Measurements from ENCODE around the gene NEU2. TPM values are rescaled to one million over a fixed set of nuclear protein-coding genes. Genes with fewer than 3 reads are reported as not detected.

Gene NEU2
- total RNA-seq, 1 experiment from 2014 or later: not detected

DNA sequence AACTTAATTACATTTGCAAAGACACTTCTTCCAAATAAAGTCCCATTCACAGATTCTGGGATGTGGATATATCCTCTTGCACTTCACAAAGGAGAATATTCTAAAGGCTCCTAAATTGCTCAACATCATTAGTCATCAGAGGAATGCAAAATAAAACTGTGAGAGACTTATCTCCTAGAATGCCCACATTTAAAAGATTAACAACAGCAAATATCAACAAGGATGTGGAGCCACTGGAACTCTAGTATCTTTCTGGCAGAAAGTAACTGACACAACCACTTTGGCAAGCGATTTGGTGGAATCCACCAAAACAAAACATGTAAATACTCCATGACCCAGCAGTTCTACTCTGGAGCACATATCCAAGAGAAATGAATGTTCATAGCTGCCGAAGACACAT is 4.6 kb downstream of the NEU2 start:
- no peak overlapping the region for H3K27ac ChIP-seq (ENCODE audit: low read depth, low read length, poor library complexity, severe bottlenecking)
- H3K4me1 ChIP-seq (ENCODE audit: insufficient read depth, low read length, poor library complexity, severe bottlenecking): no peaks in the 10 kb centered on the region
- no TSS peak for BruUV-seq (replicated peaks)
- no peak overlapping the region for H3K4me3 ChIP-seq (ENCODE audit: low read depth, low read length, poor library complexity, severe bottlenecking)
- H3K9me3 ChIP-seq (ENCODE audit: low read depth, low read length, poor library complexity, severe bottlenecking): no peaks in the 10 kb centered on the region
- ChIA-PET POLR2A (ENCODE audit: low non-redundant PET) (no interaction called here), CTCF (no interaction called here)
- intact Hi-C loops (cut with micrococcal nuclease; ENCODE audit: unreplicated experiment): no loop called here
- H3K27me3 ChIP-seq (replicated peaks; ENCODE audit: insufficient read depth, low read depth, low read length, poor library complexity): no peaks in the 10 kb centered on the region
- no peak for DNase-seq (ENCODE audit: low spot score)
- no peak for TF ChIP-seq EZH2 (IDR thresholded peaks at IDR 0.05; ENCODE audit: borderline replicate concordance, low read depth, low read length, poor library complexity, severe bottlenecking)
- TF ChIP-seq, protein P1, sequence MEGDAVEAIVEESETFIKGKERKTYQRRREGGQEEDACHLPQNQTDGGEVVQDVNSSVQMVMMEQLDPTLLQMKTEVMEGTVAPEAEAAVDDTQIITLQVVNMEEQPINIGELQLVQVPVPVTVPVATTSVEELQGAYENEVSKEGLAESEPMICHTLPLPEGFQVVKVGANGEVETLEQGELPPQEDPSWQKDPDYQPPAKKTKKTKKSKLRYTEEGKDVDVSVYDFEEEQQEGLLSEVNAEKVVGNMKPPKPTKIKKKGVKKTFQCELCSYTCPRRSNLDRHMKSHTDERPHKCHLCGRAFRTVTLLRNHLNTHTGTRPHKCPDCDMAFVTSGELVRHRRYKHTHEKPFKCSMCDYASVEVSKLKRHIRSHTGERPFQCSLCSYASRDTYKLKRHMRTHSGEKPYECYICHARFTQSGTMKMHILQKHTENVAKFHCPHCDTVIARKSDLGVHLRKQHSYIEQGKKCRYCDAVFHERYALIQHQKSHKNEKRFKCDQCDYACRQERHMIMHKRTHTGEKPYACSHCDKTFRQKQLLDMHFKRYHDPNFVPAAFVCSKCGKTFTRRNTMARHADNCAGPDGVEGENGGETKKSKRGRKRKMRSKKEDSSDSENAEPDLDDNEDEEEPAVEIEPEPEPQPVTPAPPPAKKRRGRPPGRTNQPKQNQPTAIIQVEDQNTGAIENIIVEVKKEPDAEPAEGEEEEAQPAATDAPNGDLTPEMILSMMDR (conservative IDR thresholded peaks at IDR 0.05; ENCODE audit: low read depth, low read length): no peak
- H3K36me3 ChIP-seq (ENCODE audit: insufficient read depth, low read length, poor library complexity, severe bottlenecking): no peaks in the 10 kb centered on the region

DNA sequence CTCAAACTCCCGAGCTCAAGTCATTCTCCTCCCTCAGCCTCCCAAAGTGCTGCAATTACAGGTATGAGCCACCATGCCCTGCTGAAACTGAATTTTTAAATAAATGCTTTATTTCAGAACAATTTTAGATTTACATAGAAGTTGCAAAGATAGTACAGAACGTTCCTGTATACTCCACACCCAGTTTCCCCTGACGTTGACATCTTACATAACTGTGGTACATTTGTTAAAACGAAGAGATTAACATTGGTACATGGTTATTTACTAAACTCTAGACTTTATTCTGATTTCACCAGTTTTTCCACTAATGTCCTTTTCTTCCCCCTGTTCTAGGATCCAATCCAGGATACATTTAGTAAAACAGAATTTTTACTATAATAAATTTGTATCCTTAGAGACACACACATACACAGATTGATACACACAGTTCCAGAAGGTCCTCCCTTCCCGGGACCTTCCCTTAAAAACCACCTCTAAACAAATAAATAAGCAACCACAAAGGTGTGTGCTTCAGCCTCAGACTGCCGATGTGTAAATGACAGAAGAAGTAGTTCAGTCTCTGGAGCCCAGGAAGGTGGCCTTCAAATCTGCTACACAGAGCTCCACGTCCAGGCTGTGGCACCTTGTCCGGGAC is 6.9 kb downstream of the NEU2 start:
- Histone ChIP-seq H3K9me3 (ENCODE audit: low read depth, low read length, poor library complexity, severe bottlenecking) (no peaks in the 10 kb centered on the region), H3K27ac (ENCODE audit: low read depth, low read length, poor library complexity, severe bottlenecking) (no peak overlapping the region), H3K27me3 (replicated peaks; ENCODE audit: insufficient read depth, low read depth, low read length, poor library complexity) (no peaks in the 10 kb centered on the region), H3K36me3 (ENCODE audit: insufficient read depth, low read length, poor library complexity, severe bottlenecking) (no peaks in the 10 kb centered on the region), H3K4me1 (ENCODE audit: insufficient read depth, low read length, poor library complexity, severe bottlenecking) (no peaks in the 10 kb centered on the region), H3K4me3 (ENCODE audit: low read depth, low read length, poor library complexity, severe bottlenecking) (no peak overlapping the region)
- no TSS peak for BruUV-seq (replicated peaks)
- TF ChIP-seq EZH2 (IDR thresholded peaks at IDR 0.05; ENCODE audit: borderline replicate concordance, low read depth, low read length, poor library complexity, severe bottlenecking): no peak
- TF ChIP-seq, protein P1 (conservative IDR thresholded peaks at IDR 0.05; ENCODE audit: low read depth, low read length): no peak
- intact Hi-C loops (cut with micrococcal nuclease; ENCODE audit: unreplicated experiment): no loop called here
- CTCF ChIA-PET: no interaction called here
- no peak for DNase-seq (ENCODE audit: low spot score)
- POLR2A ChIA-PET (ENCODE audit: low non-redundant PET): no interaction called here

DNA sequence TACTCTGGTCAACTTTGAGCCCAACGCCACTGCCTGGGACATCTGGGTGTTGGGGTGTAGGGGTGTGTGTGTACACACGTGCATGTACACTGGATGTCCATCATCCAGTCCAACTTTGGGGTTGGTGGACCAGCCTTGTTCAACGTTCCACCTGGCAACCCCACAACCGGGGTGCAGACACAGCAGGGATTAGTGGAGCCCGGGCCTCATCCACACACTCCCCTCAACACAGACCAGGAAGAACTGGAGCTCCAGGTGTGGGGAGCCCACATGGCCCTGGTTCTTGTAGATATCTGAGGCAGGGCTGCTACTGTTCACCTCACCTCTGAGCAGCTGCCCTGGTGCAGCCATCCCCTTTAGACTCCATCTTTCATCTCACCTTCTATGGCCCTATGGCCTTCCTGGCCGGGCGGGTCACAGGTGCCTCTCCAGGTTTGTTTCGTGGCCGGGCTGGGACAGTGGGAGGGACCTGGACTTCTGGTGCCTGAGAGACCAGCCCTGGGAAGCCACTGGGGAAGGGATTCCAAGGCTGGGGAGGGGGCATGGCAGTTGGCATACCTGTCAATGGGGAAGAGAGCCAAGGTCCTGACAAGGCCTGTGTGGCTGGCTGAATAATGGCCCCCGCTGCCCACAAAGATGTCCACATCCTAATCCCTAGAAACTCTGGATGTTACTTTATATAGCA is 7.5 kb downstream of the NEU2 start:
- Histone ChIP-seq H3K9me3 (ENCODE audit: low read depth, low read length, poor library complexity, severe bottlenecking) (no peaks in the 10 kb centered on the region), H3K36me3 (ENCODE audit: insufficient read depth, low read length, poor library complexity, severe bottlenecking) (no peaks in the 10 kb centered on the region), H3K4me1 (ENCODE audit: insufficient read depth, low read length, poor library complexity, severe bottlenecking) (no peaks in the 10 kb centered on the region), H3K27ac (ENCODE audit: low read depth, low read length, poor library complexity, severe bottlenecking) (no peak overlapping the region), H3K27me3 (replicated peaks; ENCODE audit: insufficient read depth, low read depth, low read length, poor library complexity) (no peaks in the 10 kb centered on the region), H3K4me3 (ENCODE audit: low read depth, low read length, poor library complexity, severe bottlenecking) (no peak overlapping the region)
- intact Hi-C loops (cut with micrococcal nuclease; ENCODE audit: unreplicated experiment): no loop called here
- CTCF ChIA-PET: no interaction called here
- DNase-seq (ENCODE audit: low spot score): no peak
- TF ChIP-seq EZH2 (IDR thresholded peaks at IDR 0.05; ENCODE audit: borderline replicate concordance, low read depth, low read length, poor library complexity, severe bottlenecking): no peak
- TF ChIP-seq, protein P1 (conservative IDR thresholded peaks at IDR 0.05; ENCODE audit: low read depth, low read length): no peak
- no TSS peak for BruUV-seq (replicated peaks)
- POLR2A ChIA-PET (ENCODE audit: low non-redundant PET): no interaction called here
